NCI-H82 treated with DMSO at 0.1 percent for 48 hours (cell line): ENCODE data around the gene CES5A.
"Not testable (repeated sequence)": the region's sequence is repeated elsewhere in the genome, so short reads cannot be mapped to it uniquely, and the experiment has no call there.

Experiments used
- DNase-seq: peaks from one replicate; lab custom pipeline; 2025; ENCODE audit not compliant: unreplicated experiment; lab: John Stamatoyannopoulos, UW

Gene CES5A

GRCh38 chr16:55875273-55875672, at the start of gene CES5A:
Gene CES5A, minus strand, starts transcription at chr16:55875373. Its CDS starts 152 bp downstream, at chr16:55875221.
- DNase-seq: no peak

GRCh38 chr16:55922662-55923061, 47.5 kb upstream of the CES5A start:
- DNase-seq: no peak

- DNase-seq: no peak
Measured at GRCh38 chr16:55917373-55918160, 42.4 kb upstream of the CES5A start.

DNA sequence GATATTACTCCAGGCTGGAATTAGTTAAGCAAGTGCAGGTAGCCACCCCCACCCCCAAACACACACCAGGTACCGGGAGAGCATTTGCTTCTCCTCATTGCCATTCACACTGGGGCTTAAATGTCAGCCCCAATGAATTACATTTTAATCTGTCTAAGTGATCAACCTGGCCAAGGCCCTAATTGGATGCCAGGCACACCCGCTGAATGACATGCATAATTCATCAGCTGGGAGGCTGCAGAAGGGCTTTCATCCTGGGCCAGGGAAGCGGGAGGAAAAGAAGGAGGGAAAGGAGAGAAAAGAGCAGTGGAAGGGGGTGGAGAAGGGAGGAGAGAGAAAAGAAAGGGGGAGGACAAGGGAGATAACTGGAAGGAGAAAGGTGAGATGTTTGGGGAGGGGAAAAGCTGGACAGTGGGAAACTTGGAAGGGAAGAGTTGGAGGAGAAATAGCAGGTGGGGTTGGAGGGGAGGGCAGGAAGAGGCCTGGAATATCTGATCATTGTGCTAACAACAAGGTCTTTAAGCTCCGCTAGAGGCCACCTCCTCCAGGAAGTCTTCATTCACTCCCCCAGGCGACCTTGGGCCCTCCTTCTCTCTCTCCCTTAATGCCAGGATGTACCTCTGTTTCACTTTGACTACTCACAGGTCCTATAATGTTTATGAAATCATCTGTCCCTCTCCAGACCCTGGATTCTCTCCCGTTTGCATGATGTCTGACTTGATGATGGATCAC, 40.1 kb upstream of the CES5A start:
- DNase-seq: peak; percentile 39

DNA sequence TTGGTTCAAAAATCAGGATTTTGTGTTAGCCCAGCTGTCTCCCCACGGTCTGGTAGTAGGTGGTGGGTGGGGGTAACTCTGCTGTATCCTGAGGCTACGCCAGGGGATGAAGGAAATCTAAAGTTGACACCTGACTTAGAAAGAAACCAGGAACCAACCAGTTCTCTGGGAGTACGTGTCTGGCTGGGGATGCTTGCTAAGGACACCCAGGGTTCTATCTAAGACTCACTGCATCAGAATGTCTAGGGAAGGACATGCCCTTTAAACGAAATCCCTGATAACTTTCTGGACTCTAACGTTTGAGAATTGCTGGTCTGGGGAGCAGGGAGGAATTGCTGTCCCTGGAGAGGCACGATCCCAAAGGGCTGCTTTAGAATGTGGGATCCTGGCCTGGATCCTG, 39.2 kb upstream of the CES5A start:
- no peak for DNase-seq

- DNase-seq: no peak
Measured at GRCh38 chr16:55913716-55914115, 38.5 kb upstream of the CES5A start.

DNA sequence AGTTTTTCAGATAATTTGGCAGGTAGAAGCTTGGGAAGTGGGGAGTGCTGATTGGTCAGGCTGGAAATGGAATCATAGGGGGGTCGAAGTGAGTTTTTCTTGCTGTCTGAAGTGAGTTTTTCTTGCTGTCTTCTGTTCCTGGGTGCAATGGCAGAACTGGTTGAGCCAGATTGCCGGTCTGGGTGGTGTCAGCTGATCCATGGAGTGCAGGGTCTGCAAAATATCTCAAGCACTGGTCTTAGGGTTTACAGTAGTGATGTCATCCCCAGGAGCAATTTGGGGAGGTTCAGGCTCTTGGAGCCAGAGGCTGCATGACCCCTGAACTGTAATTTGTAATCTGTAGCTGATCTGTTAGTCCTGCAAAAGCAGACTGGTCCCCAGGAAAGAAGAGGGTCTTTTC, 37.9 kb upstream of the CES5A start:
- not testable (repeated sequence) for DNase-seq

DNA sequence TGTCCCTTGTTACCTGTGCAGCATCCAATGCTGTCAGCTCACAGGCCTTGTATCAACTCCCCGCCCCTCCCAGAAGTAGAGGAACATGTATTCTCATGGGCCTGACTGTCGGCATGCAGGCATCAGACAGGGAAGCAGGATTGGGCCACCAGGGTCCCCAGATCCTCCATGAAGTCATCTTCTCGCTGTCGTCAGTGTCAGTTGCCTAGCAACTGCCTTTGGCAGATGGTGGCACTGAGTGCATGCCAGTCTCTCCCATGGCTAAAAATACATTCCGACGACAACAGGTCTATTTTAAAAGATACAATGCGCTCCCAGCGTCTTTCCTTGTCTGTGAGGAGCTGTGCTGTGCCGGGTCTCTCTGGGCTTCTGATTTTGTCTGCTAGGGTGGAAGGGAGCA, 36.8 kb upstream of the CES5A start:
- no peak for DNase-seq

DNA sequence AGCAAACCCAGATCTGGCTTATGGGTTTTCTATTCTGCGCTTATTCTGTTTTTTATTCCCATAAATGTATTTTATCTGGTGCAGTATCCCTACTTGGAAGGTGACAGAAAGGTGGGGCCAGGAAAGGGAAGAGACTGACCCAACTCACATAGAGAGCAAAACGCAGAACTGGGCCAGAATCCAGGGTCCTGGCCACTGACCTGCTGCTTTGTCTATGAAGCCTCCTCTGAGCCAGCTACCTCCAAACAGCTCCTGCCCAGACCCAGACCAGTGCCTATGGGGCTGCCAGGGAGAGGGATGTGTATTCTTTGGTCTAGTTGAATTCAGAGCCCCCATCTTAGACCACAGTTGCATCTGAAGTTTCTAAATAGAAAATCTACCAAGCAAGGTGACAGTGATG, 36.4 kb upstream of the CES5A start:
- DNase-seq: no peak

GRCh38 chr16:55909876-55910275, 34.7 kb upstream of the CES5A start:
- no peak for DNase-seq

GRCh38 chr16:55908641-55909040, 33.5 kb upstream of the CES5A start:
- DNase-seq: no peak

- no peak for DNase-seq
Measured at GRCh38 chr16:55907661-55908060, 32.5 kb upstream of the CES5A start.

DNA sequence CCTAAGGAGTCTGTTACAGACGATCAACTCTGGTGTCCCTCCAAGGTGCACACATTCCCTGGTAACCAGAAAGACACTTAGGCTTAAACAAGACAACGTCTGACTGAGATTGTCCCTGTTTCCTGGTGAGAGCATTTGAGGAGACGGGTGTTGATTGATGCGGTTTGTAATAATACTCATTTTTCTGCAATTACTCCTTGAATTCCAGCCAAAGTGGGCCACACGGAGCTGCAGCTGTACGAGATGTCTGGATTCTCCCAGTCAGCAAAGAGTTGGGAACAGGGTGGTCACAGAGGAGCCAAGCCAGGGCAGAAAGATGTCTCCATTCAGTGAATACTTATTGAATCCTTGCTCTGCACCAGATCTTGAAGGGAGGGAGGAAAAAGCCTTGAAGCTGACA, 30.9 kb upstream of the CES5A start:
- DNase-seq: no peak

DNA sequence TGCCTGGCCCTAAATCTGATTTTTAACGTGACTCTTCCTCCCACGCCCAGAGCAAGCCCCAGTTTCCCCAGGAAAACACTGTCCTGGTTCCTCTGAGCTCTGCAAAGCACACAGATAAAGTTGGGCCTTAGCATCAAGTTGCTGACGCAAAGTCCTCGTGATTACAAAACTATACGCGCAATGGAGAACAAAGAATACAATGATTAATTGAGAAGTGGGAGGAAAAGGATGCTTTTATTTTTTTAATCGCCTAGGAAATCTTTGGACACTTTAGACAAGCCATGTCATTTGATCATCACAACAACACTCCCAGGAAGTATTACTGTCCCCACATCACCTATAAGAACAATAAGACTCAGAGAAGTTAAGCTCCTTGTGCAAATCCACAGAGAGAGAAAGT, 30.5 kb upstream of the CES5A start:
- DNase-seq: no peak

DNA sequence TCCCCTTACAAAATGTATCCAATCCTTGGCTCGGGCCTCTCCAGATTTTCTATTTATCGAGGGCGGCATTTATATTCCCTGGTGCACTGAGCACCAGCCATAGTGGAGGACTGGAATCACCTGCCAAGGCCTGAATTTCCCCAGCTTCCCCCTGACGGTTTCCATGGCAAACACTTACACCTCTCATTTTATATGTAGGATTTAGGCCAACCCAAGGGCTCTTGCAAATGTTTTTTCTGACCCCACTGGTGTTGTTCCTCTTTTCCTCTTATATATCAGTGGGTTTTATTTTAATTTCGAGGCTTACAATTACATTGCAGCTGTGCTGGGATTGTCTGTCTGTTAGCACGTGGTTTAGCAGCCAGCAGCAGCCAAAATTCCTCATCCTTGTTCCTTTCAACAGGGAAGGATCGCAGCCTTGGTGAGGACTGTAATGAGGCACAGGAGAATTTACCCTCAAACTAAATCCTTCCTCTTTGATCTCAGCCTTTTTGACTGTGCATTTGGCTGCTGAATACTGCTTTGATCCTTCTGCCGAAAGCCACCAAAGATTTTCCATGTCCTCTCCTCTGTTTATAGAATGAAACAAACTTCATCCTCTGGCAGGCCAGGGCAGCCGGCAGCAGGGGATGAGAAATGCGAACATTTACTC, 26.5 kb upstream of the CES5A start:
- DNase-seq: no peak

GRCh38 chr16:55900616-55901393, 25.6 kb upstream of the CES5A start:
- DNase-seq: no peak

- DNase-seq: no peak
Measured at GRCh38 chr16:55899857-55900256, 24.7 kb upstream of the CES5A start.

GRCh38 chr16:55898592-55898991, 23.4 kb upstream of the CES5A start:
- no peak for DNase-seq

DNA sequence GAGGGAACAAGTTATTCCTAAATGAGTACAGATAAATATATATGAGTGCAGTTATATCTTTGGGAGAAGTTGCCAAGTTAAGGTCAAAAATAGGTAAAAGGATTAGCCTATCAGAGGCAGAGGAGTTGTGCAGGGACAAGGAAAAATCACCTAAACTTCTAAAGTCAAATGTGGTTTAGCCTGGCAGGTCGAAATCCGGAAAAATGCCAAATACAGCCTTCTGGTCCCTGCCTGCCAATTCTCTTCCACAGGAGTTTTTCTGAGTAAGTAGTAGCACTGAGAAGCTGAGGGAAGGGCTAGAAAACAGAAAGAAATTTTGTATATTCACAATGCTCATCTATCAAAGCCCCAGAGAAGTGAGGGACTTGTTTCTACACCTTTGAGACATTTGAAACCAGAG, 17.6 kb upstream of the CES5A start:
- no peak for DNase-seq

- DNase-seq: no peak
Measured at GRCh38 chr16:55889518-55889917, 14.3 kb upstream of the CES5A start.

DNA sequence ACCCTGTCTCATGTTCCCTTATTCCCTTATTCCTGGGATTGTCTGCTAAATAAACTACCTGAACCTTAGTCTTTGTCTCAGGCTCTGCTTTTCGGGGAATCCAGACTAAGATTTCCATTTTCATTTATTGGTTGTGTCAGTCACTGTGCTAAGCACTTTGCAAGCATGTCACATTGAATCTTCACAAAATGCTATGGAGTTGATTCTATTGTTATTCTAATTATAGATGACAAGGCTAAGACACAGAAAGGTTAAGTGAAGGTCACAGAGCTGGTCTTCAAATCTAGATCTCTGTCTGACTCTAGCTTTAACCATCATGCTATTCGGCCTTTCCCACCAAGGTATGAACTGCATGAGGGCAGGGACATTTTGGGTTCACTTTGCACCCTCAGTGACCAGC, 13.4 kb upstream of the CES5A start:
- no peak for DNase-seq
